MM.1S (cell line): ENCODE results near the gene ETV5.

ENCODE experiments used
- CTCF ChIP-seq: fragments of 300-600 bp; sonication (generic); IDR thresholded peaks from 2 replicates; pipeline ENCODE4 v1.5.1; 2016; ENCODE audit warnings: antibody characterized with exemption, low read length, mixed read lengths
- EZH2 ChIP-seq: fragments of 300-600 bp; sonication (generic); optimal IDR thresholded peaks from 2 replicates; pipeline ENCODE3; 2017; ENCODE audit warnings: low read depth, mild to moderate bottlenecking, antibody characterized with exemption, low read length, mixed read lengths
- EZH2phosphoT487 ChIP-seq: fragments of 300-600 bp; sonication (generic); IDR thresholded peaks from 2 replicates; pipeline ENCODE4 v1.6.1; 2018; ENCODE audit warnings: antibody characterized with exemption, low read length

GRCh38 chr3:186133980-186134379 is 25.1 kb upstream of the ETV5 start:
- TF ChIP-seq CTCF, result no peak
- TF ChIP-seq EZH2, result no peak
- TF ChIP-seq EZH2phosphoT487, result no peak
